SJSA1 (cell line): Measurements from ENCODE around the gene CCDC85B. TPM values are rescaled to one million over a fixed set of nuclear protein-coding genes. Genes with fewer than 3 reads are reported as not detected.
"Not testable (repeated sequence)": the region's sequence is repeated elsewhere in the genome, so short reads cannot be mapped to it uniquely, and the experiment has no call there.

Experiments used
- DNase-seq, 2 experiments: peaks; one replicate each; pipeline ENCODE4 v3.0.0-alpha.2; 2015 to 2020; ENCODE audit warnings: low spot score in 2 of 2, low read depth in 1 of 2
- H3K27ac ChIP-seq: fragments of 250-450 bp; sonication (Bioruptor Pico); 2 replicates; pipeline ENCODE4 v1.5.1; 2020; ENCODE audit warnings: mild to moderate bottlenecking, moderate library complexity
- H3K27me3 ChIP-seq: fragments of 250-450 bp; sonication (Bioruptor Pico); replicated peaks from 2 replicates; pipeline ENCODE4 v1.5.1; 2020; ENCODE audit warnings: mild to moderate bottlenecking, moderate library complexity
- H3K36me3 ChIP-seq: fragments of 250-450 bp; sonication (Bioruptor Pico); 2 replicates; pipeline ENCODE4 v1.5.1; 2020; ENCODE audit warnings: mild to moderate bottlenecking
- H3K4me1 ChIP-seq: fragments of 250-450 bp; sonication (Bioruptor Pico); replicated peaks from 2 replicates; pipeline ENCODE4 v1.6.1; 2021; ENCODE audit warnings: mild to moderate bottlenecking
- H3K4me3 ChIP-seq: fragments of 250-450 bp; sonication (Bioruptor Pico); 2 replicates; pipeline ENCODE4 v1.5.1; 2020; ENCODE audit warnings: mild to moderate bottlenecking
- H3K9me3 ChIP-seq: fragments of 250-450 bp; sonication (Bioruptor Pico); replicated peaks from 2 replicates; pipeline ENCODE4 v1.5.1; 2020; ENCODE audit warnings: mild to moderate bottlenecking
- total RNA-seq: library from RNA; depleted of rRNA; stranded (reverse); fragments of >200 nt; shearing (Covaris generic); gene quantifications from 2 replicates; pipeline ENCODE4 v1.2.3, GENCODE V29; 2014

The CCDC85B gene
- total RNA-seq, 1 experiment from 2014 or later = 94.0 TPM

- Histone ChIP-seq H3K27ac (no peak overlapping the region), H3K4me1 (peaks cover 30% of the 10 kb centered on the region), H3K27me3 (no peaks in the 10 kb centered on the region), H3K4me3 (no peak overlapping the region), H3K9me3 (no peaks in the 10 kb centered on the region), H3K36me3 (peaks cover 63% of the 10 kb centered on the region)
- no peak for DNase-seq
Observed at GRCh38 chr11:65883058-65883761, 7.3 kb upstream of the CCDC85B start.

GRCh38 chr11:65883786-65884715 lies 6.4 kb upstream of the CCDC85B start:
- Histone ChIP-seq H3K27me3 (no peaks in the 10 kb centered on the region), H3K4me3 (no peak overlapping the region), H3K27ac (no peak overlapping the region), H3K4me1 (peaks cover 36% of the 10 kb centered on the region), H3K36me3 (peaks cover 63% of the 10 kb centered on the region), H3K9me3 (no peaks in the 10 kb centered on the region)
- no peak for DNase-seq

GRCh38 chr11:65884716-65885092 lies 5.8 kb upstream of the CCDC85B start:
- peaks cover 65% of the 10 kb centered on the region for H3K36me3 ChIP-seq
- DNase-seq = peak; percentile 84 to 93
- H3K27me3 ChIP-seq = no peaks in the 10 kb centered on the region
- no peak overlapping the region for H3K27ac ChIP-seq
- no peak overlapping the region for H3K4me3 ChIP-seq
- H3K4me1 ChIP-seq = peaks cover 42% of the 10 kb centered on the region
- H3K9me3 ChIP-seq = no peaks in the 10 kb centered on the region

GRCh38 chr11:65885231-65885630 lies 5.2 kb upstream of the CCDC85B start:
- no peaks in the 10 kb centered on the region for H3K27me3 ChIP-seq
- DNase-seq = no peak
- H3K4me1 ChIP-seq = peaks cover 47% of the 10 kb centered on the region
- no peak overlapping the region for H3K4me3 ChIP-seq
- no peak overlapping the region for H3K27ac ChIP-seq
- no peaks in the 10 kb centered on the region for H3K9me3 ChIP-seq
- H3K36me3 ChIP-seq = peaks cover 70% of the 10 kb centered on the region

- Histone ChIP-seq H3K36me3 (peaks cover 77% of the 10 kb centered on the region), H3K4me1 (peaks cover 49% of the 10 kb centered on the region), H3K9me3 (0 out of 2 replicates have a peak, but pooled peaks cover 2% of the 10 kb centered on the region), H3K4me3 (no peak overlapping the region), H3K27me3 (no peaks in the 10 kb centered on the region), H3K27ac (no peak overlapping the region)
- no peak for DNase-seq
Observed at GRCh38 chr11:65885808-65886536, 4.5 kb upstream of the CCDC85B start.

- Histone ChIP-seq H3K27me3 (no peaks in the 10 kb centered on the region), H3K27ac (no peak overlapping the region), H3K4me3 (peak overlapping the region; percentile 61), H3K36me3 (peaks cover 84% of the 10 kb centered on the region), H3K9me3 (0 out of 2 replicates have a peak, but pooled peaks cover 2% of the 10 kb centered on the region), H3K4me1 (peaks cover 49% of the 10 kb centered on the region)
- no peak for DNase-seq
Observed at GRCh38 chr11:65886826-65887722, 3.4 kb upstream of the CCDC85B start.

GRCh38 chr11:65887723-65888162 lies 2.7 kb upstream of the CCDC85B start:
- H3K4me1 ChIP-seq = peaks cover 54% of the 10 kb centered on the region
- H3K9me3 ChIP-seq = 0 out of 2 replicates have a peak, but pooled peaks cover 2% of the 10 kb centered on the region
- H3K36me3 ChIP-seq = peaks cover 84% of the 10 kb centered on the region
- peak overlapping the region; percentile 61 for H3K4me3 ChIP-seq
- H3K27me3 ChIP-seq = no peaks in the 10 kb centered on the region
- DNase-seq = no peak
- H3K27ac ChIP-seq = peak overlapping the region; percentile 44

GRCh38 chr11:65888163-65888814 lies 2.2 kb upstream of the CCDC85B start, which contains the start of gene FIBP:
Gene FIBP, minus strand, starts transcription at chr11:65888471. Its CDS starts 53 bp downstream, at chr11:65888418.
- H3K36me3 ChIP-seq = peaks cover 82% of the 10 kb centered on the region
- H3K4me3 ChIP-seq = peak within 1 kb of the TSS; percentile 61
- peaks cover 55% of the 10 kb centered on the region for H3K4me1 ChIP-seq
- no peaks in the 10 kb centered on the region for H3K27me3 ChIP-seq
- DNase-seq = peak; percentile 99 to 100
- peak within 1 kb of the TSS; percentile 55 for H3K27ac ChIP-seq
- H3K9me3 ChIP-seq = 0 out of 2 replicates have a peak, but pooled peaks cover 2% of the 10 kb centered on the region

GRCh38 chr11:65891219-65892136 lies 1.0 kb downstream of the CCDC85B start:
- peak; percentile 72 to 78 for DNase-seq
- H3K36me3 ChIP-seq = peaks cover 83% of the 10 kb centered on the region
- H3K9me3 ChIP-seq = 0 out of 2 replicates have a peak, but pooled peaks cover 2% of the 10 kb centered on the region
- H3K4me1 ChIP-seq = peaks cover 71% of the 10 kb centered on the region
- H3K27me3 ChIP-seq = no peaks in the 10 kb centered on the region
- H3K4me3 ChIP-seq = peak overlapping the region; percentile 51
- peak overlapping the region; percentile 34 for H3K27ac ChIP-seq

GRCh38 chr11:65892137-65892540 lies 1.7 kb downstream of the CCDC85B start:
- not testable (repeated sequence) for H3K27ac ChIP-seq, H3K9me3 ChIP-seq, DNase-seq, H3K27me3 ChIP-seq
- Histone ChIP-seq H3K4me1 (peaks cover 78% of the 10 kb centered on the region), H3K4me3 (peak overlapping the region; percentile 51), H3K36me3 (peaks cover 84% of the 10 kb centered on the region)

- Histone ChIP-seq H3K36me3 (peaks cover 86% of the 10 kb centered on the region), H3K9me3 (0 out of 2 replicates have a peak, but pooled peaks cover 2% of the 10 kb centered on the region), H3K4me3 (no peak overlapping the region), H3K27me3 (no peaks in the 10 kb centered on the region), H3K4me1 (peaks cover 79% of the 10 kb centered on the region), H3K27ac (no peak overlapping the region)
- DNase-seq = peak; percentile 33 to 58
Observed at GRCh38 chr11:65892661-65893317, 2.3 kb downstream of the CCDC85B start.
